ENCODE results near the gene UCN2. TPM values are rescaled to one million over a fixed set of nuclear protein-coding genes. Genes with fewer than 3 reads are reported as not detected.

Gene UCN2
- total and polyA plus RNA-seq, 9 of the 15 experiments (the other 6 are each of a cell fraction or from before 2014, with no cell fraction given), result 0.08 to 0.11 TPM; not detected in 7

DNA sequence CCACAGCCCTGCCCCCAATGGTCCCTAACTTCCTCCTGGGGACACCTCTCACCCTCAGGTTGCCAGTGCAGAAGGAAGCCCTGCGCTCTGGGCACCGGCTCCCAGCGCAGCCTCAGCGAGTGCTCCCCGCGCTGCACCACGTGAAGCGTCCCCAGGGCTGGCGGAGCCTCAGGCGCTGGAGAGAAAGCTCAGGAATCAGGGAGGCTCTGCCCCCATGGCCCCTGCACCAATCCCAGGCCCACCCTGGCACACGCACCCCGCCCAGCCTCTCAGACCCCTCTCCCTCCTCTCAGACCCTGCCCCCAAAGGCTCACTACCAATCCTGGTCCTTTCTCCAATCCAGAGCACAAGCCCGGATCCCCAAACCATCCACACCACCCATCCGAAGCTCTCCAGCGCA lies 24.6 kb upstream of the UCN2 start:
- intact Hi-C loops (cut with micrococcal nuclease), result no loop called here
- no peaks in the 10 kb centered on the region for H3K36me3 ChIP-seq (ENCODE audit: control insufficient read depth, insufficient read depth, low read length)
- ATAC-seq, result no peak
- H4K20me1 ChIP-seq (replicated peaks; ENCODE audit: control insufficient read depth, insufficient read depth, low read length), result no peaks in the 10 kb centered on the region; the same call in 1 of the 2 replicates
- peaks cover 0 to 31% of the 10 kb centered on the region in 2 experiments; a peak in 3 of 5 replicates for H3K27me3 ChIP-seq (ENCODE audit: control insufficient read depth in 2 of 2, insufficient read depth in 2 of 2, low read length in 2 of 2)
- WGBS (ENCODE audit: insufficient coverage, low coverage, missing lambda C conversion rate), result 60% methylated on average over 4 of the region's 15 CpGs
- H3K27ac ChIP-seq (ENCODE audit: extremely low read depth, low read depth, low read length), result no peak overlapping the region
- no peak for TF ChIP-seq ZNF589 (CRISPR knock-in tag; IDR thresholded peaks at IDR 0.05; ENCODE audit: low read depth)
- TF ChIP-seq, protein P1, sequence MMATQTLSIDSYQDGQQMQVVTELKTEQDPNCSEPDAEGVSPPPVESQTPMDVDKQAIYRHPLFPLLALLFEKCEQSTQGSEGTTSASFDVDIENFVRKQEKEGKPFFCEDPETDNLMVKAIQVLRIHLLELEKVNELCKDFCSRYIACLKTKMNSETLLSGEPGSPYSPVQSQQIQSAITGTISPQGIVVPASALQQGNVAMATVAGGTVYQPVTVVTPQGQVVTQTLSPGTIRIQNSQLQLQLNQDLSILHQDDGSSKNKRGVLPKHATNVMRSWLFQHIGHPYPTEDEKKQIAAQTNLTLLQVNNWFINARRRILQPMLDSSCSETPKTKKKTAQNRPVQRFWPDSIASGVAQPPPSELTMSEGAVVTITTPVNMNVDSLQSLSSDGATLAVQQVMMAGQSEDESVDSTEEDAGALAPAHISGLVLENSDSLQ (IDR thresholded peaks at IDR 0.05), result no peak
- no peak for TF ChIP-seq RBM17 (IDR thresholded peaks at IDR 0.05; ENCODE audit: borderline replicate concordance, low read depth, low read length)
- no peak for TF ChIP-seq DDX20 (tag; IDR thresholded peaks at IDR 0.05; ENCODE audit: low read depth)
- TF ChIP-seq CREB1 (IDR thresholded peaks at IDR 0.05), result no peak
- TF ChIP-seq CREB1 (CRISPR knock-in tag; IDR thresholded peaks at IDR 0.05), result no peak
- TF ChIP-seq WHSC1 (IDR thresholded peaks at IDR 0.05; ENCODE audit: low read length), result no peak
- no peak for TF ChIP-seq TCF7L2 (IDR thresholded peaks at IDR 0.05; ENCODE audit: low read depth, low read length)
- no peak for TF ChIP-seq ZBTB8A (IDR thresholded peaks at IDR 0.05; ENCODE audit: partially characterized antibody)
- no peak for TF ChIP-seq XRCC5 (IDR thresholded peaks at IDR 0.05; ENCODE audit: low read depth, low read length)
- no peak for TF ChIP-seq ZBTB7A (IDR thresholded peaks at IDR 0.05; ENCODE audit: borderline replicate concordance, control insufficient read depth, low read depth, low read length)
- no peak for TF ChIP-seq CTCFL (IDR thresholded peaks at IDR 0.05; ENCODE audit: borderline replicate concordance, insufficient read depth, low read depth, low read length, poor library complexity, severe bottlenecking)
- no peak for TF ChIP-seq NEUROD1 (IDR thresholded peaks at IDR 0.05; ENCODE audit: borderline replicate concordance, low read depth, low read length, partially characterized antibody)
- TF ChIP-seq ZNF311 (CRISPR knock-in tag; IDR thresholded peaks at IDR 0.05), result no peak
- TF ChIP-seq ZNF445 (CRISPR knock-in tag; IDR thresholded peaks at IDR 0.05; ENCODE audit: low read depth), result no peak
- TF ChIP-seq BMI1 (IDR thresholded peaks at IDR 0.05; ENCODE audit: low read length), result no peak
- in situ Hi-C loops (cut with MboI), result no loop called here
- peaks cover 0 to 23% of the 10 kb centered on the region in 2 experiments; a peak in 2 of 5 replicates for H3K4me1 ChIP-seq (replicated peaks in 1 of 2; ENCODE audit: control insufficient read depth in 2 of 2, insufficient read depth in 2 of 2, low read length in 2 of 2)
- H3K9me3 ChIP-seq (replicated peaks; ENCODE audit: control insufficient read depth, insufficient read depth, low read depth, low read length), result no peaks in the 10 kb centered on the region
- no peak for FAIRE-seq
- DNase-seq (ENCODE audit: extremely low read depth in 1 of 4, low spot score in 3 of 4), result no peak
- H3K4me3 ChIP-seq, result no peak overlapping the region
- ChIA-PET CTCF (ENCODE audit: low intra/inter-chr PET ratio) (no interaction called here), POLR2A (interaction anchor here (0.6 to 1.2 kb wide), 3 partner anchors 9 to 34 kb away, joined by 3 to 4 read pairs (median 4); no protein-coding TSS in a partner anchor)
- no peaks in the 10 kb centered on the region for H3K79me2 ChIP-seq (ENCODE audit: control insufficient read depth, insufficient read depth, low read length)
- no peaks in the 10 kb centered on the region for H3K9me1 ChIP-seq (ENCODE audit: control insufficient read depth, insufficient read depth, low read length)
- BruUV-seq (replicated peaks), result no TSS peak
- H2AFZ ChIP-seq (ENCODE audit: low read depth, low read length), result no peak overlapping the region
- no peak overlapping the region for H3K4me2 ChIP-seq (ENCODE audit: insufficient read depth, low read length)
- 0 out of 4 replicates have a peak overlapping the region, but pooled peaks of 1 of the 2 experiments have one; percentile 26 for H3K9ac ChIP-seq (ENCODE audit: insufficient read depth in 1 of 2, low read depth in 2 of 2, low read length in 2 of 2)

All from K562 (cell line).